Measurements from ENCODE around the gene MAP2K2. TPM values are rescaled to one million over a fixed set of nuclear protein-coding genes. Genes with fewer than 3 reads are reported as not detected.

Gene MAP2K2
- total RNA-seq, 1 donor from 2014 or later = 123 TPM

DNA sequence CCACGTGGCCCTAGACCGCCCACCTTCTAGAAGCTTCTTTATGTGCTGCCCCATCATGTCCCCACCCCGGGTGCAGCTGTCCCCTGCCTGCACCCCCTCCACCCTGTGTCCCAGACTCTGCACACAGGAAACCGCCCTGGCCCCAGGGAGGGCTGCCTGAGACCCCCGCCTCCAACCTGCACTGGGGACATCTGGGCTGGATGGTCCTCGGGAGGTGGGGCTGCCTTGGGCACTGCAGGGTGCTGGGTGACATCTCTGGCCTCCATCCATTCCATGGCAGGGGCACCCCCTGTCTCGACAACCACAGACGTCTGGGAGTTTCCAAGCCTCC, 39.4 kb downstream of the MAP2K2 start:
- no peak for DNase-seq (ENCODE audit: low read depth)
- TF ChIP-seq, protein P1, sequence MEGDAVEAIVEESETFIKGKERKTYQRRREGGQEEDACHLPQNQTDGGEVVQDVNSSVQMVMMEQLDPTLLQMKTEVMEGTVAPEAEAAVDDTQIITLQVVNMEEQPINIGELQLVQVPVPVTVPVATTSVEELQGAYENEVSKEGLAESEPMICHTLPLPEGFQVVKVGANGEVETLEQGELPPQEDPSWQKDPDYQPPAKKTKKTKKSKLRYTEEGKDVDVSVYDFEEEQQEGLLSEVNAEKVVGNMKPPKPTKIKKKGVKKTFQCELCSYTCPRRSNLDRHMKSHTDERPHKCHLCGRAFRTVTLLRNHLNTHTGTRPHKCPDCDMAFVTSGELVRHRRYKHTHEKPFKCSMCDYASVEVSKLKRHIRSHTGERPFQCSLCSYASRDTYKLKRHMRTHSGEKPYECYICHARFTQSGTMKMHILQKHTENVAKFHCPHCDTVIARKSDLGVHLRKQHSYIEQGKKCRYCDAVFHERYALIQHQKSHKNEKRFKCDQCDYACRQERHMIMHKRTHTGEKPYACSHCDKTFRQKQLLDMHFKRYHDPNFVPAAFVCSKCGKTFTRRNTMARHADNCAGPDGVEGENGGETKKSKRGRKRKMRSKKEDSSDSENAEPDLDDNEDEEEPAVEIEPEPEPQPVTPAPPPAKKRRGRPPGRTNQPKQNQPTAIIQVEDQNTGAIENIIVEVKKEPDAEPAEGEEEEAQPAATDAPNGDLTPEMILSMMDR (conservative IDR thresholded peaks at IDR 0.05; ENCODE audit: low read depth, low read length) = no peak
- no peak overlapping the region for H3K4me3 ChIP-seq (ENCODE audit: low read depth, low read length)

DNA sequence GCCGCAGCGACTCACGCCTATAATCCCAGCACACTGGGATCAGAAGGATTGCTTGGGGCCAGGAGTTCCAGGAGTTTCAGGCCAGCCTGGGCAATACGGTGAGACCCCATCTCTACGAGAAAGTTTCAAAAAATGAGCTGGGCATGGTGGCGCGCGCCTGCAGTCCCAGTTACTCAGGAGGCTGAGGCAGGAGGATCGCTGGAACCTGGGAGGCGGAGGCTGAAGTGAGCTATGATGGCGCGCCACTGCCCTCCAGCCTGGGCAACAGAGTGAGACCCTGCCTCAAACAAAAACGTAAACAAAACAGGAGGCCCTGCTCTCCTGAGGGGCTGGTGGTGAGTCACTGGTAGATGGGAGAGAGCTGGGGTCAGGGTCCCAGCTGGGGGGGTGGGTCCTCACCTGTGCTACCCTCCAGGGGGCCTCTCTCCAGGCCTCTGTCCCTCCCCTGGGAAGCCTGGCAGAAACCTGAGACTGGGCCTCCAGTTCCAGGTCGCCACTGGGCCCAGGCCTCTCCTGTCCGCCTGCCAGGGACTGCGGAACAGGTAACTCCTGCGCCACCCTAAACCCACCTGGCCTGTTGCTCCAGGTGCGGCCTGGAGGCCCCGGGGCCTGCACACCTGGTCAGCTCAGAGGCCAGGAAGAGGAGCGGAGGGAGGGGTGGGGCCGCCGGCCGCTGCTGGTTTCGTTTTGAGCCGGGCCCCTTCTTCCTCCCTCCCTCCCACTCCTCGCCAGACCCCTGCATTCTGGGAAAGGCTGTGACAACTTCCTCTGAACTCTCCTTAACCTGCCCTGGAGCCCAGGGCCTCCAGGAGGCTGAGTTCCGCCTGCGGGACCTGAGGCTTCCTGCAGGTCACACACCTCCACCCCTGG, 40.0 kb downstream of the MAP2K2 start:
- H3K4me3 ChIP-seq (ENCODE audit: low read depth, low read length) = no peak overlapping the region
- no peak for DNase-seq (ENCODE audit: low read depth)
- TF ChIP-seq, protein P1 (conservative IDR thresholded peaks at IDR 0.05; ENCODE audit: low read depth, low read length) = no peak

DNA sequence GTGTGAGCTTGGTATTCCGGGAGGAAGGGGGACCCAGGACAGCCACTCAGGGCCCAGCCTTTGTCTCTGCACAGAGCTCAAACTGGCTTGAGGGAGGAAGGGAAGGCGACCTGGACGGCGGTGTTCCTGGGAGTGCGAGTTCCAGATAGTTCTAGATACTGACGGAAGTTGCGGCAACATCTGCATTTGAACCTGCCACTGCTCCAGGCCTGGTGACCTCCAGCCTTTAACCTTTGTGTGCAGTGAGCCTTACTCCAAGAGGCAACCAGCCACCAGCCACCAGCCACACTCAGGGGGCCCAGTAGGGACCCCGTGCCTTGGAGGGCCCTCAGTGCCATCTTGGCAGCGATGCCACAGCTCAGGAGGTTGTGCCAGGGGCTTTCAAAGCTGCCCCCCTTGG, 41.8 kb downstream of the MAP2K2 start:
- no peak for DNase-seq (ENCODE audit: low read depth)
- TF ChIP-seq, protein P1 (conservative IDR thresholded peaks at IDR 0.05; ENCODE audit: low read depth, low read length) = no peak
- H3K4me3 ChIP-seq (ENCODE audit: low read depth, low read length) = no peak overlapping the region

- DNase-seq (ENCODE audit: low read depth) = no peak
- TF ChIP-seq, protein P1 (conservative IDR thresholded peaks at IDR 0.05; ENCODE audit: low read depth, low read length) = no peak
- H3K4me3 ChIP-seq (ENCODE audit: low read depth, low read length) = no peak overlapping the region
These were observed 42.3 kb downstream of the MAP2K2 start for GRCh38 chr19:4081441-4082129.

DNA sequence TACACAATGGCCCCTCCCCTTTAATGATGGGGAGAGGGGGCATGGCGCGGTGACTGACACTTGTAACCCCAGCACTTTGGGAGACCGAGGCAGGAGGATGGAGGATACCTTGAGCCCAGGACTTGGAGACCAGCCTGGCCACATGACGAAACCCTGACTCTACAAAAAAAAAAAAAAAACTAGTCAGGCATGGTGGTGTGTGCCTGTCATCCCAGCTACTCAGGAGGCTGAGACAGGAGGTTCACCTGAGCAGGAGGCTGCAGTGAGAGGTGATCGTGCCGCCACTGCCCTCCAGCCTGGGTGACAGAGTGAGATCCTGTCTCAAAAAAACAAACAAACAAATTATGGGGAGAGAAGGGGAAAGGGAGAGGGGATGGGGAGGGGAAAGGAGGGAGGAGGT, 43.4 kb downstream of the MAP2K2 start:
- TF ChIP-seq, protein P1 (conservative IDR thresholded peaks at IDR 0.05; ENCODE audit: low read depth, low read length) = no peak
- DNase-seq (ENCODE audit: low read depth) = no peak

GRCh38 chr19:4077800-4078684, 45.9 kb downstream of the MAP2K2 start:
- TF ChIP-seq, protein P1 (conservative IDR thresholded peaks at IDR 0.05; ENCODE audit: low read depth, low read length) = no peak
- H3K4me3 ChIP-seq (ENCODE audit: low read depth, low read length) = peak overlapping the region; percentile 53
- no peak for DNase-seq (ENCODE audit: low read depth)

More for the DNA sequence above, 43.4 kb downstream of the MAP2K2 start:
- no peak overlapping the region for H3K4me3 ChIP-seq (ENCODE audit: low read depth, low read length)

Data from epithelial cell of proximal tubule (primary cell).